Epithelial cell of prostate (primary cell): ENCODE results near the gene OXA1L.
"Not testable (repeated sequence)": the region's sequence is repeated elsewhere in the genome, so short reads cannot be mapped to it uniquely, and the experiment has no call there.

Experiments
- DNase-seq: peaks from one replicate; pipeline ENCODE4 v3.0.0-alpha.2; 2011; ENCODE audit warnings: low read depth, low spot score
- H3K27ac ChIP-seq: fragments of 450-650 bp; 2 replicates; pipeline ENCODE4 v1.5.1; 2017; ENCODE audit warnings: mild to moderate bottlenecking

The OXA1L gene

DNA sequence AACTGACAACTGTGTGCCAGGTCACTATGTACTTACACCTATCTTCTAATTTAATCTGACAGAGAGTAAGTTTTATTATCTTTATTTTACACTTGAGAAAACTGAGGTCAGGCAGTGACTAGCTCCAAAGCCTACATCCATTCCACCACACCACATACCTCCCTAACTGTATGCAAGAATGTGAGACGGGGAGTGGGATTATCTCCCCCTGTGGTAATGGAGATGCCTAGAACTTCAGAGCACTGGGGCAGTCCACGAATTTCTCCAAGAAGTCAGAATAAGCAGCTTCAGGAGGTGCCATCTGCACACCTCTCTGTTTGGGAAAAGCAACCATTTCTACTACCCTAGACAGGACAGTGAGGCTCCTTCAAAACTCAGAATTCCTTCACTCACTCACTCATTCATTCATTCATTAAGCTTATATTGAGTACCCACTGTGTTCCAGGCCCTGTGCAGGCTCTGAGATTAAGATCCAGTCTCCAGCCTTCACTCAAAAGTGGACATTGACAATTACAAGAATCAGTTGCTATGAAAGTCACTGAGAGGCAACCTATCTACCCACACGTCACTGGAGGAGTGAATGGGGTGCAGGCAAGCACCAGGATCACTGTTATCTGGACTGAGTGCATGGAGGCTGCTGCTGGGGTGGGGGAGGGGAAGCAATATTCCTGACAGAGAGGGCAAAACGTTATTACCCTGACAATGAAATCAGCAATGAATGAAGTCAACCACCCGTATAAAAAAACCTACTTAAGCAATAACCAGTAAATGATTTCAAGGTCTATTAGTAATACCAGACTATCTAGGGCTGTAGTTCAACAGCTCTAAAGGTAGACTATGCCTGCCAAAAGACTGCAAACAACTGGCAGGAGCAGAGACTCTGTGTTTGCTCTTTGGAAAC lies 30.8 kb downstream of the OXA1L start:
- no peak overlapping the region for H3K27ac ChIP-seq
- no peak for DNase-seq

DNA sequence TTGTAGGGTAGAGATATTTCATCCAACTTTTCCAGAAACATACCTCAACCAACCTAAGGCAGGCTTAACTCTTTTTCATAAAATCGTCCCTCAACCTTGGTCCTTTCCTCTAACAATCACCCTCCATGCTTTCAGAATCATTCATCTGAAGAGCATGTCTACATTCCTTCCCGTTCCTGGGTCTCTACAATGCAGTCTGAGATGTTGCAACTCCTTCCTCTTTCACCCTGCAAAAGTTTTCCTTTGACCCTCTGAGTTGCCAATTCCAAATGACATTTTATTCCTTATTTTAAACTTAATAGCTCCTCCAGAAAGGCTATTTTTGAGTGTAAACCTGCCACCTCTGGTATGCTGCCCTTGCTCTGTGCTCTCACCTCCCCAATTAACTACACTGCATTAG lies 32.0 kb downstream of the OXA1L start:
- DNase-seq, result no peak
- H3K27ac ChIP-seq, result no peak overlapping the region

DNA sequence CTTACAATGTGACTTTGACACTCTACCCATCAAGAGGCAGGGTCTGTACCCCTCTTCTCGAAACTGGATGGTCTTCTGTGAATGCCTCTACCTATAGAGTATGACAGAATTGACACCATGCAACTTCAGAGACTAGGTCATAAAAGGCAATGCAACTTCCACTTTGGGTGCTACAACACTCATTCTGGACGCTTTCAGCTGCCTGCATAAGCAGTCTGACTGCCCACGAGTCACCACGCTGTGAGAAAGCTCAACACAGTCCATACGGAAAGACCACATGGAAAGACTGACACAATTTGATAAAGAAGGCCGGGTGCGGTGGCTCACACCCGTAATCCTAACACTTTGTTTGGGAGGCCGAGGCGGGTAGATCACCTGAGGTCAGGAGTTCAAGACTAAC lies 33.9 kb downstream of the OXA1L start:
- no peak overlapping the region for H3K27ac ChIP-seq
- DNase-seq, result no peak

DNA sequence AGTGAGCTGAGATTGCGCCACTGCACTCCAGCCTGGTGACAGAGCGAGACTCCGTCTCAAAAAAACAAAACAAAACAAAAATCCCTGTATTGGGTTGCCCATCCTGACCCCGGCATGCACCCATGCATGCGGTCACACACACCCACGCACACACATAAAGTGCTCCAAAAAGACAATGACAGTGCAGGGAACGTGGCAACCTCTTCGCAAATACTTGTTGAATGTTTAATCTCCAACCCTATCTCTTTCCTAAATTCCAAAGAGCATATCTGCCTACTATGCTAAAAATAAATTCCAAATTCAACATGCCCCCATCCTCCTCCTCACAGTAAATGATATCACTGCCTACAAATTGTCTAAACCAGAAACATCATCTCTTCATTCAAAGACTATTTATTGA lies 35.2 kb downstream of the OXA1L start:
- H3K27ac ChIP-seq, result no peak overlapping the region
- no peak for DNase-seq

DNA sequence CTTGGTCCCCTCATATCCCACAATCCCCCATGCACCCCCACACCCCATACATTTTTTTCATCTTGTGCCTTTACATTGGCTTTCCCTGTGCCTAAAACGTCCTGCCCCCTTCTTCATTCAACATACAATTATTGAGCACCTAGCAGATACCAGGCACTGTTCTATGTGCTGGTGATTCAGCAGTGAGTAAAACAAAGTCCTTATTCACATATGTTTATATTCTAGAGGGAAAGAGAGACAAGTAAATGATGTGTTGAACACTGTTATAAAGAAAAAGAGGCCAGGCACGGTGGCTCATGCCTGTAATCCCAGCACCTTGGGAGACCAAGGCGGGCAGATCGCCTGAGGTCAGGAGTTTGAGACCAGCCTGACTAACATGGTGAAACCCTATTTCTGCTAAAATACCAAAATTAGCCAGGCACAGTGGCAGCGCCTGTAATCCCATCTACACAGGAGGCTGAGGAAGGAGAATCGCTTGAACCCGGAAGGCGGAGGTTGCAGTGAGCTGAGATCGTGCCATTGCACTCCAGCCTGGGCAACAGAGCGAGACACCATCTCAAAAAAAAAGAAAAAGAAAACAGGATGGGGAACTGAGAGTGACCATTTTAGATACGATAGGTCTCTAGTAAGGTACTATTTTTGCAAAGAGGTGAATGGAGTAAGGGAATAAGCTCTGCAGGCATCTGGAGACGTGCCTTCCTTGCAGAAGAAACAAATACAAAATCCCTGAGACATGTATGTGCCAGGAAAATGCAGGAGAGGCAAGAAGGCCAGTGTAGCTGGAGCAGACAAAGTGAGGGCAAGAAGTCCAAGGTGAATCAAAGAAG lies 36.6 kb downstream of the OXA1L start:
- DNase-seq, result no peak
- H3K27ac ChIP-seq, result no peak overlapping the region

DNA sequence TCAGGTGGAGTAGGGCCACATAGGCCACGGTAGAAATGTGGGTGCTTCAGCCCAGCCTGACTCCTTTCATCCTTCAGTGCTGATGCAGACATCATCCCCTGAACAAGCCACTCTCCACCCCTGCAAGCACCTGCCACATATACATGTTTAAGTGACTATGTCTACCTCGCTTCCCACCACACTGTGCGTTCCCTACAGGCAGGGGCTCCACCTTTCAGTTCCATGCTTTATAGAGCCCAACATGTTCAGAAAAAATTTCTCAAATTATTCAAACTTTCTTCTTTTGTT lies 37.1 kb downstream of the OXA1L start:
- H3K27ac ChIP-seq, result no peak overlapping the region
- DNase-seq, result no peak

DNA sequence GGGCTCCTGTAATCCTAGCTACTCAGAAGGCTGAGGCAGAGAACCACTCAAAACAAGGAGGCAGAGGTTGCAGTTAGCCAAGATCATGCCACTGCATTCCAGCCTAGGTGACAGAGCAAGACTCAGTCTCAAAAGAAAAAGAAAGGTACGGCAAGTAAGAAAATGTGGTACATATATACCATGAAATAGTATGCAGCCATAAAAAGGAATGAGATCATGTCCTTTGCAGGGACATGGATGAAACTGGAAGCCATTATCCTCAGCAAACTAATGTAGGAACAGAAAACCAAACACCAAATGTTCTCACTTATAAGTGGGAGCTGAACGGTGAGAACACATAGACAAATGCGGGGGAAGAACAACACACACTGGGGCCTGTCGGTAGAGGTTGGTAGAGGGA lies 38.7 kb downstream of the OXA1L start:
- not testable (repeated sequence) for DNase-seq, H3K27ac ChIP-seq

DNA sequence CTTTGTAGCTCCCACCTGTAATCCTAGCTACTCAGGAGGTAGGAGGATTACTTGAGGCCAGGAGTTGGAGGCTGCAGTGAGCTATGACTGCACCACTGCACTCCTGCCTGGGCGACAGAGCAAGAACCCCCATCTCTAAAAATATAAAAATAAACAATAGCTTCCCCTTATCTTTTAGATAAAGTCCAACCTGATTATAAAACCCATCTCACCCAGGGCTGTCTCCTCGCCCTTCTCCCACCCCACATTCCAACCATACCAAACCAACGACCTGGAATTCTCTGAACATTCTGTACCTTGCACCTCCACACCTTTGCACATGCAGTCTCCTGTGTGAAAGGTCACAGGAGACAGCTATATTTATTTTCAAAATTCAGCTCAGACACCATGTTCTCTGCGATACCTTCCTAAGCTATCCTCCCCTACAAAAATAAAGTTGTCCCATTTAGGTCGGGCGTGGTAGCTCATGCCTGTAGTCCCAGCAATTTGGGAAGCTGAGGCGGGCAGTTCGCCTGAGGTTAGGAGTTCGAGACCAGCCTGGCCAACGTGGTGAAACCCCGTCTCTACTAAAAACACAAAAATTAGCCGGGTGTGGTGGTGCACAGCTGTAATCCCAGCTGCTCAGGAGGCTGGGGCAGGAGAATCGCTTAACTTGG lies 41.1 kb downstream of the OXA1L start:
- no peak overlapping the region for H3K27ac ChIP-seq
- DNase-seq, result no peak

DNA sequence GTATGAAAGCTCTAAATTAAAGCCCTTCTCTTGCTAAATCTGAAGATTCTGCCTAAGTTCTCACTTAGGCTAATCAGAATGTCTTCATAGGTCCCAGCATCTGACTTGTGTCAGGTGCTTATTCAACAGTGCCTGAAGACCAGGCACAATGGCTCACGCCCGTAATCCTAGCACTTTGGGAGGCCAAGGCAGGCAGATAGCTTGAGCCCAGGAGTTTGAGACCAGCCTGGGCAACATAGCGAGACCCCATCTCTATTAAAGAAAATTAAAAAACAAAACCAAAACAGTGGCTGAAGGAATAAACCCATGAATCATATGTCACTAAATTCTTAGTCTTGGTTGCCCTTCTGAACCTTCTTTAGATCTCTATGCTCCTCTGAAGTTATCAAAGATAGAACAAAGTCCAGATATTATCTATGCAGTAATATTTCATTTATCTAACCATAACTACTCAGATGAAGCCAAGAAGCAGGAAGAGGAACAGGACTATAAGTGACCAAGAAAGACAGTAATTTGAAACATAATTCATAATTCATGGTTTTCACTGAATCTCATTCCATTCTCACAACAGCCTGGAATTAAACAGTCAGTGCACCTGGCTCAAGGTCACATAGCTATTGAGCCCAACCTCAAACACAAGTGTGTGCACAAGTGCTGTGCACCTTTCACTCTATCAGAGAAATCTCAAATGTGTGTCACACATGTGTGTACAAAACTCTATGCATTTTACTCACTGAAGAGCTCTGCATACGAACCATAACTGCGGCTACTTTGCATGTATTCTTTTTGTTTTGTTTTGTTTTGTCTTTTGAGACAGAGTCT lies 42.1 kb downstream of the OXA1L start:
- no peak for DNase-seq
- H3K27ac ChIP-seq, result no peak overlapping the region

DNA sequence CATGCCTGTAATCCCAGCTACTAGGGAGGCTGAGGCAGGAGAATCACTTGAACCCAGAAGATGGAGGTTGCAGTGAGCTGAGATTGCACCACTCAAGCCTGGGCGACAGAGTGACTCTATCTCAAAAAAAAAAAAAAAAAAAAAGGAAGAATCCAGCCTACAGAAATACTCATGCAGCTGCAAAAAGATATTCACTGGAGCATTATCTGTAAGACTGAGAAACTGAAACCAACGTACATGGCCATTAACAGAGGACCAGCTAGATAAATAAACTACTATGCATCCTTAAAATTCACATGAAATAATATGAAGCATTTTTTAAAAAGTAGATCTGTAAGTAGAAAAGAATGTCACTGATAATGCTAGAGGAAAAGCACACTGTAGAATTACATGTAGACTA lies 45.2 kb downstream of the OXA1L start:
- H3K27ac ChIP-seq, result no peak overlapping the region
- no peak for DNase-seq

DNA sequence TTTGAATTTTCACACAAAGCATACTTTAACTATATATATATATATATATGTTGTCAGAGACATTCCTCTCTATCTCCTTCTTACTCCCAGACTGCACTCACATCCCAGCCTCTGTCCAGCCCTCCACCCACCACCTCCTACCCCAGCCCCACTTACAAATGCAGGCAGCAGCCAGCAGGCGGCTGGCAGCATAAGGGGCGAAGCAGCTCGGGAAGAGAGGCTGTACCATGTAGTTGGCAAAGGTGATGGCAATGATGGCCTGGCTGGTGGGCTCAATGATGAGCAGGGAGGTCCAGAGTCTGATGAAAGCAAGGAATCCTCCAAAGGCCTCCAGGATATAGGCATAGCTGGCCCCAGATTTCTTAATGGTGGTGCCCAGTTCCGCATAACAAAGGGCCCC lies 46.3 kb downstream of the OXA1L start:
- DNase-seq, result no peak
- no peak overlapping the region for H3K27ac ChIP-seq

DNA sequence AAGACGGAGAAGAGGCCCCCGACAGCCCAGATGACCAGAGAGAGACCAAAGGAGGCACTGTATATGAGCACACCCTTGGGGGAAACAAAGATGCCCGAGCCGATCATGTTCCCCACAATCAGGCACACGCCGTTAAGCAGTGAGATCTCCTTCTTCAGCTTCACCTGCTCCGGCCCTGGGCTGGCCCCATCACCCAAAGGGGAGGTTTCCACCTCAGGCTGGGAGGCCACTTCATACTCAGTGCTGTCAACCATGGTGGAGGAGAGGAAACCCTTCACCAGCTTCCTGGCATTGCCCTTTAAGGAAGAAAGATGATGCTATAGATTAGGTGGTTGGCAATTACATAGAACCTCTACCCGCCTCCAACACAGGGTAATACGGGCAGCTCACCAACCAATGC lies 46.7 kb downstream of the OXA1L start:
- no peak overlapping the region for H3K27ac ChIP-seq
- DNase-seq, result no peak

DNA sequence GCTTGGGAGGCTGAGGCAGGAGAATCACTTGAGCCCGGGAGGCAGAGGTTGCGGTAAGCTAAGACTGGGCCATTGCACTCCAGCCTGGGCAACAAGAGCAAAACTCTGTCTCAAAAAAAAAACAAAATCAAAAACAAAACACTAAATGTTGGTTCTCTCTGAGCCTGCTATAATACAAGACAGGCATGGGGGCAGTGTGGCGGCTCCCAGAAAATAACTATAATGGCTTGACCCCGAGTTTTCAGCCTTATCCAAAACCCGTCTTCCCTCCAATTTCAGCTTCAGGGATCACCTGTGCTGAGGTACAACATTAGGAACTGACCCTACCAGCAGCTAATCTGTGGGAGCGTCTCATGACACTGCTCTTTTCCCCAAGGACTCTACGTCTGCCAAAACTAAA lies 47.9 kb downstream of the OXA1L start:
- H3K27ac ChIP-seq, result no peak overlapping the region
- DNase-seq, result no peak

DNA sequence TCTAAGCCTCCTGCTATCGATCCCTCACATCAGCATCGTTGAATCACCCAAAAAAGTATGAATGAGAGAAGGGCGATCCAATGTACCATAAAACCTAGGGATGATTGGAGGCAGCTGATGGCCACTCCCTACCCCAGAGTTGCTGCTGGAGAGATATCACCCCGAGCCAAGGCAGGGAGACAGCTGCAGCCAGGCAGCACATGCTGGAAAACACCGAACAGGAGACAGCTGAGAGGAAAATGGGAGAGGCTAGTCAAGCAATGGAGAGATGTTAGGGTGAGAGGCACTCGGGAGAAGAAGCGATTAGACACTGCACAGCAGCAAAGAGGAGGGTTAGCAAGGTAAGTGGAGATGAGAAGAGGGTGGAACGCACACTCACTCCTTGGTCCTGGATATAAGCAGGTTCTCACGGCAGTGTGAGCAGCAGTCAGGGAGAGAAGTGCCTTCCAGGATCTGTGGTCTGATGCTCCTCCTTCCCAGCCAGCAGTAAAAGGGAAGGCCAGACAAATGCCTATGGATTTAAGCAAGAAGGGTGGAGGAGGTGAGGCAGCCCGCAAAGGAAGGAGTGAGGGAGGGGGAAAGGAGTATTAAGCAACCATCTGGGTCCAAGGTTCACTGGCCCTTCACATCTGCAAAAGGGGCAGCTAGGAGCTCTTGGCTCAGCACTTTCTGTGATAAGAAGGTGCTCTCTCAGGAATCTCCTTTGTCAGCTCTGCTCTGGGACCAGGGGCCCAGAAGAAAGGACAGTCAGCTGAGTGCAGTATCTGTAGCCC lies 48.6 kb downstream of the OXA1L start, which contains the start of gene SLC7A7:
Gene SLC7A7 (minus strand): TSS at position 495 of the 773 bp plus-strand sequence. CDS start 2,037 bp downstream, outside the sequence.
- DNase-seq, result no peak
- no peak within 1 kb of the TSS for H3K27ac ChIP-seq

DNA sequence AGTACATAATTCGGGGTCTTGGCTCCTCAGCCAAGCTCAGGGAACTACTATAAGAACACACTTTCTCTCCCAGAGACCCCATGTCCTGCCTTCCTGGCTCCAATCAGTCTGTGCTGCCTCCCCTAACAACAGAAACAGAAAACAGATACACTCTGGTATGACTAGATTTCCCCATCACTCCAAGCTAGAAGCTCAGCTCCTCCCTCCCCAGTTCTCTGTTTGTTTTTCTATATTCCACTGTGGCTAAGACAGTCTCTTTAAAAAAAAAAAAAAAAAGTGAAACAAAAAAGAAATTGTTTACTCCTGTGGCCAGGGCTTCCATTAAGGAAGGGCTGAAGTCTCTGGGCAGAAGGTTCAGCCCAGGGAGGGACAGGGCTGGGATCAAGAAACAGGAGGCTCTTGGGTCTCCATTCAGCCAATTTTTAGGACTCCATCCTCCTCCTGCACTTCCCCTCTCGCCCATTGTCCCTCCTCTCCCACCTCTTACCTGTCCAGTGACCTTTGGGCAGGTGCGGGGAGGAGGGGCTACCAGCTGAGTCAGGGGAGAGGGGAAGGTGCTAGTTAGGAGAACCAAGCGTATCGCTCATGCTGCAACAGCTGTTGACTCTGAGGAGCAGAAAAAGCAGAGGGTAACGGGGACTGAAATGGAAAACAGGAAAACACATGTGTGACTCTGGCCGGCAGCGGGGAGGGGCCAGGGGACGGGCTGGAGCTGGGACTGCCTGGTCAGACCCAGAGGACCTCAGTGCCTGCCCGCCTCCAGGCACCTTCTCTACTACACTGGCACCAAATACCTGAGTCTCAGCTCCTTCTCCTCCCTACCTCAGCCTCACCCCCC lies 52.9 kb downstream of the OXA1L start:
- DNase-seq, result no peak
- H3K27ac ChIP-seq, result no peak overlapping the region

DNA sequence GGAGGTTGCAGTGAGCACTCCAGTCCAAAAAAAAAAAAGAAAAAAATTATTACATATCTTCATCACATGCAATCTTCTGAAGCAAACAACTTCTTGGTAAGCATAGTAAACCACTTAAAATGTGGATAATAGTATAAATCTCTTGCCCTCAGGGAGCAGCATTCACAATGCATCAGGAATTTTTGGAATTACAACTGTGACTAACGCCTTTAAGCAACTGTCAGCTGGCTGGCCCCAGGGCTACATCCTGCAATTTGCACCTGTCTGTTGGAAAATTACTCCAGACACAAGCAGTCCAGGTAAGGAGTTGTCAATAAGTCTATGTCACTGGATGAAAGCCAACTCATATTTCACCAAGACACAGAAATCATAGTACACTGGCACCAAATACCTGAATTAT lies 54.2 kb downstream of the OXA1L start:
- no peak for DNase-seq
- H3K27ac ChIP-seq, result no peak overlapping the region

DNA sequence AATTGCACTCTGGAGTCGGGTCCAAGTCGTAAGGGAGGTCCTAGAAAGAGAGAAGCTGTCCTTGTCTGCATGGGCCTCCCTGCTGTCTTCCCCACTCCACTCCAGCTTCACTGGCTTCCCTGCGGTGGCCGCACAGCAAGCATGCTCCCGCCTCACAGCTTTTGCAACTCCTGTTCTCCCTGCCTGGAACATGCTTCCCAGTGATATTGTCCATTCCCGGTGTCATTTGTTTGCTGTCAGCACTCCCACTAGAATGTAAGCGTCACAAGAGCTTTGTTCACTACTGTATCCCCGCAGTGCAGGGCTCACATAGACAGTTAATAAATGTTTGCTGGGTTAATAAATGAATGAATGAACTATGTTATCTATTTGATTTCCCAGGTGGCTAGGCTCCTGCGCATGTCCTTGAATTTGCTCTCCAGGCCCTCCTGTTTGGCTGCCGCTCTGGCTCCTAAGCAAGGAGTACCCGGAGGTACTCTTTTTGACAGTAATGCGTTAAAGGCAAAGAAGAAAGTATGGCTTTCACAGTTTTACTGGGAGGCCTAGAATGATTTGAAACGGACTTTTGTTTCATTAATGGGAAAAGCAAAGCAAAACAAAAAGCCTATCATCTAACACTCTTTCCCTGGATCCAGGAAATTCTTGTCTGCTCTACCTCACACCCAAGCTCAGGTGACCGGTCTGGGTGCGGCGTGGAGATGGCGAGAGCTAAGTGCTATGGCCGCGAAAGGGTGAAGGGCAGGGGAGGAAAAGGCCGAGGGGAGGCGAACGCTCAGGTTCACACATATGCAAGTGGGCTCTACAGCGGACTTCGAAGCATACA lies 54.9 kb downstream of the OXA1L start:
- H3K27ac ChIP-seq, result no peak overlapping the region
- DNase-seq, result no peak
